COR-L47 (cell line): ENCODE data around the gene APOBEC3C.
A peak's percentile ranks its signal among the peaks of the same experiment; 100 is the strongest.
"Not testable (repeated sequence)": the region's sequence is repeated elsewhere in the genome, so short reads cannot be mapped to it uniquely, and the experiment has no call there.

Experiments
- DNase-seq: peaks from one replicate; lab custom pipeline; 2025; lab: John Stamatoyannopoulos, UW

Gene APOBEC3C

GRCh38 chr22:39013942-39014722 is at the start of gene APOBEC3C:
Gene APOBEC3C, plus strand, starts transcription at chr22:39014257. Its CDS starts 106 bp downstream, at chr22:39014363.
- no peak for DNase-seq

GRCh38 chr22:38964306-38964705 is 49.8 kb upstream of the APOBEC3C start:
- DNase-seq: no peak

GRCh38 chr22:38964989-38965388 is 49.1 kb upstream of the APOBEC3C start:
- no peak for DNase-seq

- DNase-seq: no peak
These were observed 48.3 kb upstream of the APOBEC3C start for GRCh38 chr22:38965614-38966379.

GRCh38 chr22:38966380-38966702 is 47.7 kb upstream of the APOBEC3C start:
- no peak for DNase-seq

GRCh38 chr22:38966942-38967341 is 47.1 kb upstream of the APOBEC3C start:
- DNase-seq: no peak

GRCh38 chr22:38967451-38968450 is 46.3 kb upstream of the APOBEC3C start:
- DNase-seq: no peak

GRCh38 chr22:38968801-38969200 is 45.3 kb upstream of the APOBEC3C start:
- DNase-seq: no peak

- DNase-seq: no peak
These were observed 43.5 kb upstream of the APOBEC3C start for GRCh38 chr22:38970551-38970950.

GRCh38 chr22:38971202-38971601 is 42.9 kb upstream of the APOBEC3C start:
- DNase-seq: no peak

- DNase-seq: no peak
These were observed 42.3 kb upstream of the APOBEC3C start for GRCh38 chr22:38971791-38972190.

GRCh38 chr22:38972558-38972957 is 41.5 kb upstream of the APOBEC3C start:
- DNase-seq: no peak

- DNase-seq: peak; percentile 14
These were observed 40.5 kb upstream of the APOBEC3C start for GRCh38 chr22:38973289-38974169.

- DNase-seq: no peak
These were observed 39.8 kb upstream of the APOBEC3C start for GRCh38 chr22:38974170-38974825.

- DNase-seq: no peak
These were observed 39.3 kb upstream of the APOBEC3C start for GRCh38 chr22:38974826-38975175.

GRCh38 chr22:38977289-38977688 is 36.8 kb upstream of the APOBEC3C start:
- not testable (repeated sequence) for DNase-seq

- DNase-seq: not testable (repeated sequence)
These were observed 33.5 kb upstream of the APOBEC3C start for GRCh38 chr22:38980587-38980986.

GRCh38 chr22:38981005-38981991 is 32.8 kb upstream of the APOBEC3C start:
- DNase-seq: no peak
